GM23248 (cell line): Measurements from ENCODE around the gene GRID2. TPM values are rescaled to one million over a fixed set of nuclear protein-coding genes. Genes with fewer than 3 reads are reported as not detected.

Source experiments
- DNase-seq: peaks from one replicate; pipeline ENCODE4 v3.0.0-alpha.2; 2015
- H2AFZ ChIP-seq: fragments of 200-600 bp; sonication (generic); 2 replicates; pipeline ENCODE4 v1.6.1; 2016; ENCODE audit warnings: antibody characterized with exemption
- H3F3A ChIP-seq: fragments of 200-600 bp; sonication (generic); 2 replicates; pipeline ENCODE4 v1.6.1; 2016; ENCODE audit warnings: mild to moderate bottlenecking, antibody characterized with exemption, mixed run types; ENCODE audit not compliant: insufficient read depth
- H3K27ac ChIP-seq: fragments of 200-600 bp; sonication (generic); 2 replicates; pipeline ENCODE4 v1.5.1; 2016; ENCODE audit warnings: mild to moderate bottlenecking
- H3K27me3 ChIP-seq: fragments of 200-600 bp; sonication (generic); replicated peaks from 2 replicates; pipeline ENCODE4 v1.6.1; 2016; ENCODE audit warnings: mild to moderate bottlenecking; ENCODE audit not compliant: insufficient read depth
- H3K36me3 ChIP-seq: fragments of 200-600 bp; sonication (generic); 2 replicates; pipeline ENCODE4 v1.6.1; 2016; ENCODE audit warnings: low read depth, mild to moderate bottlenecking
- H3K4me1 ChIP-seq: fragments of 200-600 bp; sonication (generic); 2 replicates; pipeline ENCODE4 v1.6.1; 2016; ENCODE audit warnings: mild to moderate bottlenecking; ENCODE audit not compliant: insufficient read depth
- H3K4me2 ChIP-seq: fragments of 200-600 bp; sonication (generic); one replicate; pipeline ENCODE4 v1.6.1; 2016; ENCODE audit warnings: mild to moderate bottlenecking; ENCODE audit not compliant: unreplicated experiment
- H3K4me3 ChIP-seq: fragments of 200-600 bp; sonication (generic); 2 replicates; pipeline ENCODE4 v1.5.1; 2016; ENCODE audit warnings: mild to moderate bottlenecking
- H3K79me2 ChIP-seq: fragments of 200-600 bp; sonication (generic); 2 replicates; pipeline ENCODE4 v1.6.1; 2016; ENCODE audit warnings: mild to moderate bottlenecking; ENCODE audit not compliant: insufficient read depth
- H3K9ac ChIP-seq: fragments of 200-600 bp; sonication (generic); 2 replicates; pipeline ENCODE4 v1.6.1; 2016; ENCODE audit warnings: mild to moderate bottlenecking
- H3K9me2 ChIP-seq: fragments of 200-600 bp; sonication (generic); 2 replicates; pipeline ENCODE4 v1.6.1; 2016; ENCODE audit warnings: mixed run types, mild to moderate bottlenecking, moderate library complexity; ENCODE audit not compliant: insufficient read depth
- H3K9me3 ChIP-seq: fragments of 200-600 bp; sonication (generic); one replicate; pipeline ENCODE4 v1.6.1; 2017; ENCODE audit warnings: low read depth
- H4K20me1 ChIP-seq: fragments of 200-600 bp; sonication (generic); 2 replicates; pipeline ENCODE4 v1.6.0; 2016; ENCODE audit not compliant: insufficient read depth
- EZH2 ChIP-seq: fragments of 200-600 bp; sonication (generic); IDR thresholded peaks from 2 replicates; pipeline ENCODE4 v1.6.1; 2018; ENCODE audit warnings: antibody characterized with exemption, mild to moderate bottlenecking; ENCODE audit not compliant: insufficient read depth, poor library complexity, severe bottlenecking
- EZH2phosphoT487 ChIP-seq: fragments of 200-600 bp; sonication (generic); IDR thresholded peaks from 2 replicates; pipeline ENCODE4 v1.6.1; 2018; ENCODE audit warnings: antibody characterized with exemption, moderate library complexity, mild to moderate bottlenecking, low read depth; ENCODE audit not compliant: insufficient read depth
- WGBS, 2 experiments: methylation state at CpG; one replicate each; pipeline ENCODE4 v1.1.6; 2015 to 2017; ENCODE audit warnings: low lambda C conversion rate in 2 of 2, low coverage in 1 of 2; ENCODE audit errors: missing lambda C conversion rate in 2 of 2; 5-methylcytosine and 5-hydroxymethylcytosine counted together
- in situ Hi-C: fragments of 300-500 bp; cut with MboI; formaldehyde crosslinking; loops from 2 replicates; pipeline ENCODE4 v1.15.0; 2020
- polyA plus RNA-seq: library from polyadenylated mRNA; unstranded; fragments of >200 nt; fragmentation: Nextera tagmentation; extraction: Ambion mirVana; gene quantifications from 2 replicates; pipeline ENCODE4 v1.2.1, GENCODE V29; 2016
- total RNA-seq: library from RNA; depleted of rRNA; stranded (reverse); fragments of >200 nt; shearing (Covaris generic); gene quantifications from 2 replicates; pipeline ENCODE4 v1.2.3, GENCODE V29; 2014

GRID2 gene
- total and polyA plus RNA-seq, 2 experiments from 2014 or later: not detected

- H3K9me2 ChIP-seq: no peaks in the 10 kb centered on the region
- no peak overlapping the region for H3K4me2 ChIP-seq
- in situ Hi-C loops: no loop called here
- no peak for DNase-seq
- H4K20me1 ChIP-seq: no peaks in the 10 kb centered on the region
- H3K9ac ChIP-seq: no peak overlapping the region
- H3K27me3 ChIP-seq: no peaks in the 10 kb centered on the region
- no peaks in the 10 kb centered on the region for H3K9me3 ChIP-seq
- no peaks in the 10 kb centered on the region for H3K4me1 ChIP-seq
- H3K4me3 ChIP-seq: no peak overlapping the region
- no peak for TF ChIP-seq EZH2
- no peak for TF ChIP-seq EZH2phosphoT487
- H3K27ac ChIP-seq: no peak overlapping the region
- no peak overlapping the region for H2AFZ ChIP-seq
- no peaks in the 10 kb centered on the region for H3F3A ChIP-seq
- no peaks in the 10 kb centered on the region for H3K79me2 ChIP-seq
- H3K36me3 ChIP-seq: no peaks in the 10 kb centered on the region
These were observed 537.1 kb downstream of the GRID2 start for GRCh38 chr4:92840880-92841279.

- Histone ChIP-seq H3K9me2 (no peaks in the 10 kb centered on the region), H3K79me2 (no peaks in the 10 kb centered on the region), H3K4me1 (no peaks in the 10 kb centered on the region), H3K27ac (no peak overlapping the region), H2AFZ (no peak overlapping the region), H3K36me3 (no peaks in the 10 kb centered on the region), H3F3A (no peaks in the 10 kb centered on the region), H3K4me3 (no peak overlapping the region), H3K27me3 (no peaks in the 10 kb centered on the region), H3K4me2 (no peak overlapping the region), H3K9ac (no peak overlapping the region), H3K9me3 (no peaks in the 10 kb centered on the region), H4K20me1 (no peaks in the 10 kb centered on the region)
- in situ Hi-C loops: no loop called here
- WGBS, 2 experiments: 42% methylated on average over 4 of the region's 4 CpGs
- TF ChIP-seq EZH2: no peak
- no peak for TF ChIP-seq EZH2phosphoT487
- no peak for DNase-seq
These were observed 540.0 kb downstream of the GRID2 start for GRCh38 chr4:92843784-92844183.

- no peak overlapping the region for H2AFZ ChIP-seq
- H3F3A ChIP-seq: no peaks in the 10 kb centered on the region
- no peaks in the 10 kb centered on the region for H3K27me3 ChIP-seq
- in situ Hi-C loops: no loop called here
- no peaks in the 10 kb centered on the region for H4K20me1 ChIP-seq
- no peak overlapping the region for H3K9ac ChIP-seq
- no peaks in the 10 kb centered on the region for H3K36me3 ChIP-seq
- no peak for DNase-seq
- no peaks in the 10 kb centered on the region for H3K9me2 ChIP-seq
- H3K4me1 ChIP-seq: no peaks in the 10 kb centered on the region
- H3K79me2 ChIP-seq: no peaks in the 10 kb centered on the region
- no peak overlapping the region for H3K4me3 ChIP-seq
- no peaks in the 10 kb centered on the region for H3K9me3 ChIP-seq
- no peak overlapping the region for H3K27ac ChIP-seq
- no peak overlapping the region for H3K4me2 ChIP-seq
- TF ChIP-seq EZH2phosphoT487: no peak
- TF ChIP-seq EZH2: no peak
These were observed 543.3 kb downstream of the GRID2 start for GRCh38 chr4:92847026-92847425.

- DNase-seq: no peak
- no peak for TF ChIP-seq EZH2
- TF ChIP-seq EZH2phosphoT487: no peak
- in situ Hi-C loops: no loop called here
These were observed 558.7 kb downstream of the GRID2 start for GRCh38 chr4:92862509-92862908.

GRCh38 chr4:92864096-92864495 is 560.3 kb downstream of the GRID2 start:
- H3K9me3 ChIP-seq: no peaks in the 10 kb centered on the region
- no peaks in the 10 kb centered on the region for H3F3A ChIP-seq
- H2AFZ ChIP-seq: no peak overlapping the region
- TF ChIP-seq EZH2 (no peak), EZH2phosphoT487 (no peak)
- no peak overlapping the region for H3K4me3 ChIP-seq
- H3K4me1 ChIP-seq: no peaks in the 10 kb centered on the region
- no peaks in the 10 kb centered on the region for H3K9me2 ChIP-seq
- H3K4me2 ChIP-seq: no peak overlapping the region
- no peak overlapping the region for H3K9ac ChIP-seq
- no peak for DNase-seq
- 0 to 4% methylated on average over 1 of the region's 1 CpG for WGBS, 2 experiments
- H4K20me1 ChIP-seq: no peaks in the 10 kb centered on the region
- in situ Hi-C loops: no loop called here
- H3K36me3 ChIP-seq: no peaks in the 10 kb centered on the region
- H3K27me3 ChIP-seq: no peaks in the 10 kb centered on the region
- H3K79me2 ChIP-seq: no peaks in the 10 kb centered on the region
- no peak overlapping the region for H3K27ac ChIP-seq

More at GRCh38 chr4:92862509-92862908, 558.7 kb downstream of the GRID2 start:
- H3K9me2 ChIP-seq: no peaks in the 10 kb centered on the region
- H3K36me3 ChIP-seq: no peaks in the 10 kb centered on the region
- H3K4me3 ChIP-seq: no peak overlapping the region
- no peak overlapping the region for H3K9ac ChIP-seq
- H3K79me2 ChIP-seq: no peaks in the 10 kb centered on the region
- H3K27ac ChIP-seq: no peak overlapping the region
- H3K4me1 ChIP-seq: no peaks in the 10 kb centered on the region
- H3K27me3 ChIP-seq: no peaks in the 10 kb centered on the region
- H3K9me3 ChIP-seq: no peaks in the 10 kb centered on the region
- H2AFZ ChIP-seq: no peak overlapping the region
- H4K20me1 ChIP-seq: no peaks in the 10 kb centered on the region
- no peak overlapping the region for H3K4me2 ChIP-seq
- H3F3A ChIP-seq: no peaks in the 10 kb centered on the region
